HG03432 (cell line): ENCODE measurements around the gene DCP2.

ENCODE experiments used
- ATAC-seq: cut with Tn5 transposase; IDR thresholded peaks from one replicate; pipeline ENCODE4 v1.9.1; 2021; ENCODE audit warnings: mild to moderate bottlenecking, moderate library complexity; ENCODE audit not compliant: unreplicated experiment

Gene DCP2

GRCh38 chr5:113042491-113043243, 66.1 kb downstream of the DCP2 start:
- no peak for ATAC-seq

GRCh38 chr5:113043491-113043931, 66.9 kb downstream of the DCP2 start:
- no peak for ATAC-seq

- no peak for ATAC-seq
These were observed 68.3 kb downstream of the DCP2 start for GRCh38 chr5:113044776-113045465.

- ATAC-seq = no peak
These were observed 70.6 kb downstream of the DCP2 start for GRCh38 chr5:113047234-113047633.

GRCh38 chr5:113047733-113048652, 71.4 kb downstream of the DCP2 start:
- ATAC-seq = peak; percentile 90

GRCh38 chr5:113048931-113049330, 72.3 kb downstream of the DCP2 start:
- no peak for ATAC-seq

GRCh38 chr5:113050721-113051382, 74.3 kb downstream of the DCP2 start:
- no peak for ATAC-seq

GRCh38 chr5:113052041-113052795, 75.6 kb downstream of the DCP2 start:
- no peak for ATAC-seq

GRCh38 chr5:113053511-113053995, 77.0 kb downstream of the DCP2 start:
- ATAC-seq = no peak

GRCh38 chr5:113054899-113055298, 78.3 kb downstream of the DCP2 start:
- ATAC-seq = no peak

- ATAC-seq = no peak
These were observed 80.4 kb downstream of the DCP2 start for GRCh38 chr5:113056988-113057387.

- no peak for ATAC-seq
These were observed 81.0 kb downstream of the DCP2 start for GRCh38 chr5:113057557-113057984.

- ATAC-seq = no peak
These were observed 81.7 kb downstream of the DCP2 start for GRCh38 chr5:113058269-113058668.

- ATAC-seq = no peak
These were observed 82.2 kb downstream of the DCP2 start for GRCh38 chr5:113058706-113059226.

GRCh38 chr5:113059232-113060040, 82.8 kb downstream of the DCP2 start:
- no peak for ATAC-seq

- no peak for ATAC-seq
These were observed 83.9 kb downstream of the DCP2 start for GRCh38 chr5:113060408-113061025.

GRCh38 chr5:113061846-113062780, 85.5 kb downstream of the DCP2 start:
- no peak for ATAC-seq
